SK-N-SH (cell line): ENCODE measurements around the gene DENND1A. TPM values are rescaled to one million over a fixed set of nuclear protein-coding genes. Genes with fewer than 3 reads are reported as not detected.

Source experiments
- CTCF ChIA-PET: fragments of 300-600, 350-600 bp; formaldehyde crosslinking; extraction: SDS; loops from one replicate; lab custom pipeline; 2021; lab: Yijun Ruan, JAX
- POLR2A ChIA-PET: fragments of 350-600 bp; sonication (Branson Sonifier 250); formaldehyde crosslinking; extraction: SDS; loops from one replicate; lab custom pipeline; 2020; ENCODE audit warnings: antibody characterized with exemption, inconsistent platforms; lab: Yijun Ruan, JAX
- DNase-seq: peaks from one replicate; pipeline ENCODE4 v3.0.0; 2012
- H2AFZ ChIP-seq: fragments of 200-600 bp; sonication (generic); 2 replicates; pipeline ENCODE4 v1.8.1; 2016; ENCODE audit warnings: antibody characterized with exemption, mild to moderate bottlenecking, low read depth
- H3F3A ChIP-seq: fragments of 200-600 bp; sonication (generic); replicated peaks from 2 replicates; pipeline ENCODE3; 2016; ENCODE audit warnings: antibody characterized with exemption, mild to moderate bottlenecking; ENCODE audit not compliant: insufficient read depth
- H3K27ac ChIP-seq, 2 experiments: fragments of 200-500 bp in 1 of 2; fragments of 200-600 bp in 1 of 2; sonication (Bioruptor generic) in 1 of 2; sonication (generic), shearing (Covaris generic) in 1 of 2; 2 replicates each; pipeline versions ENCODE4 v1.5.1 to v1.6.1; 2014 to 2016; ENCODE audit warnings: low read depth in 2 of 2, inconsistent platforms in 1 of 2, low read length in 1 of 2, mild to moderate bottlenecking in 1 of 2, mixed read lengths in 1 of 2
- H3K27me3 ChIP-seq: fragments of 200-600 bp; sonication (generic), shearing (Covaris generic); 2 replicates; pipeline ENCODE4 v1.6.1; 2016; ENCODE audit warnings: mixed run types; ENCODE audit not compliant: insufficient read depth
- H3K36me3 ChIP-seq, 2 experiments: fragments of 200-500 bp in 1 of 2; fragments of 200-600 bp in 1 of 2; sonication (Bioruptor generic) in 1 of 2; sonication (generic) in 1 of 2; replicated peaks in 1 of 2; 2 replicates each; pipeline versions ENCODE3 to v1.5.1; 2014 to 2016; ENCODE audit warnings: low read length in 1 of 2, mild to moderate bottlenecking in 1 of 2; ENCODE audit not compliant: insufficient read depth in 2 of 2, control insufficient read depth in 1 of 2
- H3K4me1 ChIP-seq, 2 experiments: fragments of 200-500 bp in 1 of 2; fragments of 200-600 bp in 1 of 2; sonication (Bioruptor generic) in 1 of 2; sonication (generic), shearing (Covaris generic) in 1 of 2; 2 replicates each; pipeline versions ENCODE4 v1.5.1 to v1.6.1; 2014 to 2016; ENCODE audit warnings: low read depth in 1 of 2, low read length in 1 of 2, mixed run types in 1 of 2; ENCODE audit not compliant: insufficient read depth in 2 of 2, control insufficient read depth in 1 of 2
- H3K4me2 ChIP-seq: fragments of 200-600 bp; sonication (generic), shearing (Covaris generic); 2 replicates; pipeline ENCODE4 v1.6.1; 2017; ENCODE audit warnings: mixed run types
- H3K4me3 ChIP-seq, 2 experiments: fragments of 200-500 bp in 1 of 2; fragments of 200-600 bp in 1 of 2; sonication (Bioruptor generic) in 1 of 2; sonication (generic), shearing (Covaris generic) in 1 of 2; 2 replicates each; pipeline versions ENCODE4 v1.5.1 to v1.8.1; 2014 to 2016; ENCODE audit warnings: low read depth in 2 of 2, inconsistent platforms in 1 of 2, low read length in 1 of 2, mild to moderate bottlenecking in 1 of 2, mixed read lengths in 1 of 2, moderate library complexity in 1 of 2
- H3K79me2 ChIP-seq: fragments of 200-600 bp; sonication (generic); 2 replicates; pipeline ENCODE4 v1.8.1; 2017; ENCODE audit warnings: mild to moderate bottlenecking; ENCODE audit not compliant: insufficient read depth
- H3K9ac ChIP-seq: fragments of 200-600 bp; sonication (generic); 2 replicates; pipeline ENCODE4 v1.6.1; 2017; ENCODE audit warnings: mixed run types
- H3K9me2 ChIP-seq: fragments of 200-600 bp; sonication (generic); 2 replicates; pipeline ENCODE4 v1.6.1; 2017; ENCODE audit warnings: mixed run types
- H3K9me3 ChIP-seq: fragments of 200-600 bp; sonication (generic); 2 replicates; pipeline ENCODE4 v1.6.1; 2017; ENCODE audit warnings: mixed run types, mild to moderate bottlenecking, moderate library complexity
- H4K20me1 ChIP-seq: fragments of 200-600 bp; sonication (generic); 2 replicates; pipeline ENCODE4 v1.6.1; 2017; ENCODE audit warnings: mild to moderate bottlenecking, mixed run types; ENCODE audit not compliant: insufficient read depth
- EP300 ChIP-seq, 2 experiments: IDR thresholded peaks; 2 replicates each; pipeline versions ENCODE4 v1.4.0 to v1.6.1; 2012; ENCODE audit warnings: borderline replicate concordance in 1 of 2, low read depth in 1 of 2, low read length in 1 of 2
- FOSL2 ChIP-seq: IDR thresholded peaks from 2 replicates; pipeline ENCODE4 v1.4.0; 2012; ENCODE audit warnings: low read depth, mild to moderate bottlenecking, moderate library complexity, borderline replicate concordance
- GABPA ChIP-seq: IDR thresholded peaks from 2 replicates; pipeline ENCODE4 v1.4.0; 2012; ENCODE audit warnings: low read depth, mild to moderate bottlenecking
- GATA2 ChIP-seq: sonication (generic); formaldehyde crosslinking; IDR thresholded peaks from 2 replicates; pipeline ENCODE4 v1.5.0; 2020; ENCODE audit warnings: mild to moderate bottlenecking, missing genetic modification reagents
- MEF2A ChIP-seq: IDR thresholded peaks from 2 replicates; pipeline ENCODE4 v1.4.0; 2012; ENCODE audit warnings: low read depth, borderline replicate concordance
- POLR2AphosphoS5 ChIP-seq: IDR thresholded peaks from 2 replicates; pipeline ENCODE4 v1.6.1; 2012; ENCODE audit warnings: low read depth, low read length
- RCOR1 ChIP-seq: fragments of 150-350 bp; IDR thresholded peaks from 2 replicates; pipeline ENCODE4 v1.6.1; 2017; ENCODE audit warnings: antibody characterized with exemption, low read length
- RFX5 ChIP-seq: IDR thresholded peaks from 2 replicates; pipeline ENCODE4 v1.6.1; 2012; ENCODE audit warnings: mild to moderate bottlenecking, improper control_type of control experiment, low read length
- RXRA ChIP-seq: IDR thresholded peaks from 2 replicates; pipeline ENCODE4 v1.4.0; 2012; ENCODE audit warnings: low read depth, mild to moderate bottlenecking, borderline replicate concordance
- TCF12 ChIP-seq: IDR thresholded peaks from 2 replicates; pipeline ENCODE4 v1.4.0; 2012
- TEAD4 ChIP-seq: IDR thresholded peaks from 2 replicates; pipeline ENCODE4 v1.4.0; 2012; ENCODE audit warnings: mild to moderate bottlenecking, borderline replicate concordance; ENCODE audit not compliant: insufficient read depth
- WGBS: methylation state at CpG from one replicate; pipeline ENCODE4 v1.1.6; 2017; ENCODE audit warnings: low lambda C conversion rate; 5-methylcytosine and 5-hydroxymethylcytosine counted together
- polyA plus RNA-seq, 3 experiments: library from polyadenylated mRNA; depleted of rRNA; stranded (reverse); fragments of >200 nt; gene quantifications; 2 replicates each; pipeline ENCODE4 v1.2.3, GENCODE V29; 2012
- TF ChIP-seq, protein P1 (sequence below): IDR thresholded peaks from 2 replicates; pipeline ENCODE4 v1.4.0; 2012; ENCODE audit warnings: low read depth
- TF ChIP-seq, protein P2 (sequence below): IDR thresholded peaks from 2 replicates; pipeline ENCODE4; 2012
- TF ChIP-seq, protein P3 (sequence below): fragments of 150-350 bp; IDR thresholded peaks from 2 replicates; pipeline ENCODE4 v1.6.1; 2017; ENCODE audit warnings: antibody characterized with exemption, low read length, low read depth, borderline replicate concordance
- TF ChIP-seq, protein P4 (sequence below): fragments of 200-600 bp; sonication (generic); IDR thresholded peaks from 2 replicates; pipeline ENCODE4 v1.6.1; 2017; ENCODE audit warnings: antibody characterized with exemption, mild to moderate bottlenecking, moderate library complexity
- TF ChIP-seq, protein P5 (sequence below): IDR thresholded peaks from 2 replicates; pipeline ENCODE4 v1.4.0; 2012; ENCODE audit warnings: low read depth, borderline replicate concordance
- TF ChIP-seq, protein P6 (sequence below): IDR thresholded peaks from 2 replicates; pipeline ENCODE4 v1.6.1; 2012; ENCODE audit warnings: mild to moderate bottlenecking, low read depth, low read length, moderate library complexity

DENND1A gene
- polyA plus RNA-seq, 1 of the 3 experiments (the other 2 are of a cell fraction) = 25.4 TPM

DNA sequence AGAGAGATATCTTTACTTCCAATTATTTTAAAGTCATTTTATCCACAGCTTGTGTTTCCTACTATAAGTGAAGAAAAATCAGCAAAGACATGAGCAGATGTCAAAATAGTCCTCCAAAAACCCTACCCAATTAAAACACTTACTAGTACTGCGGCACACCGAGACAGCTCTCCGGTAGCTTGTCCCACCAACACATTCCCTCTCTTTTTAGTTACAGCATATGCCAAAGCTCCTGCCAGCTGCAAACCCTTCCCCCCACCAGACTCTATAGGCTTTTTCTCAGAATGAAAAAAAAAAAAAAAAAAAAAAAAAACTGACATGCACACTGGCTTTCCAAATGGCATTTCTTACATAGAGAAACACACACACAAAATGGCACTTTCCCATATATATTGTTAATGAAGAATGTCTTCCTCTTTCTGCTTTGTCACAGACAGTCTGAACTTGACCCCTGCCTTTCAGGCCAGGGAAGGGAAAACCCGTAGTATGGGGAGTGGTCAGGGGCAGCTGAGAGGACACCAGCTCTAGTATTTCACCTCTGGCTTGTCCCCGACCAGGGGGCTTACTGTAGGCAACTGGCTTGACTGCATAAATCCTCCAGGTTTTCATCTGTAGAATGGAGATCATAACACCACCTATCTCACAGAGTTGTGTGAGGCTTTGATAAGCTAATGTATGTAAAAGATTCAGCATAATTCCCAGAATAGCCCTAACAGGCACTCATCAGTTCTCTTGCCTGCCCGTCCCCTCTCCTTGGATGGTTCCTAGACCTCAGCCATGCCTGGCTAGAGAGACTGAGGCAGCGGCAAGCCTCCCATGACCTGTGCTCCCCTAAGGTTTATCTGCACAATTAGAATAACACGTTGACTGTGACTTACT, 340.3 kb downstream of the DENND1A start:
- H3K27me3 ChIP-seq = no peaks in the 10 kb centered on the region
- no peaks in the 10 kb centered on the region for H3K79me2 ChIP-seq
- 90% methylated on average over 8 of the region's 8 CpGs for WGBS
- no peaks in the 10 kb centered on the region for H4K20me1 ChIP-seq
- no peak for DNase-seq
- H3K4me1 ChIP-seq = no peaks in the 10 kb centered on the region; a peak in 1 of 4 replicates
- H3K4me2 ChIP-seq = no peak overlapping the region
- H2AFZ ChIP-seq = no peak overlapping the region
- no peak overlapping the region for H3K4me3 ChIP-seq
- no peaks in the 10 kb centered on the region for H3K9me2 ChIP-seq
- H3F3A ChIP-seq = no peaks in the 10 kb centered on the region
- TF ChIP-seq, protein P1, sequence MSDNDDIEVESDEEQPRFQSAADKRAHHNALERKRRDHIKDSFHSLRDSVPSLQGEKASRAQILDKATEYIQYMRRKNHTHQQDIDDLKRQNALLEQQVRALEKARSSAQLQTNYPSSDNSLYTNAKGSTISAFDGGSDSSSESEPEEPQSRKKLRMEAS = no peak
- TF ChIP-seq FOSL2 (no peak), TCF12 (no peak), RXRA (no peak), RFX5 (no peak), GABPA (no peak), MEF2A (no peak), EP300 (IDR thresholded peaks at IDR 0.05; ENCODE audit: borderline replicate concordance in 1 of 2, low read depth in 1 of 2, low read length in 1 of 2) (no peak), GATA2 (CRISPR knock-in tag) (no peak), POLR2AphosphoS5 (no peak), TEAD4 (no peak), RCOR1 (no peak)
- TF ChIP-seq, protein P2, sequence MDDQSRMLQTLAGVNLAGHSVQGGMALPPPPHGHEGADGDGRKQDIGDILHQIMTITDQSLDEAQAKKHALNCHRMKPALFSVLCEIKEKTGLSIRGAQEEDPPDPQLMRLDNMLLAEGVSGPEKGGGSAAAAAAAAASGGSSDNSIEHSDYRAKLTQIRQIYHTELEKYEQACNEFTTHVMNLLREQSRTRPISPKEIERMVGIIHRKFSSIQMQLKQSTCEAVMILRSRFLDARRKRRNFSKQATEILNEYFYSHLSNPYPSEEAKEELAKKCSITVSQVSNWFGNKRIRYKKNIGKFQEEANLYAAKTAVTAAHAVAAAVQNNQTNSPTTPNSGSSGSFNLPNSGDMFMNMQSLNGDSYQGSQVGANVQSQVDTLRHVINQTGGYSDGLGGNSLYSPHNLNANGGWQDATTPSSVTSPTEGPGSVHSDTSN = no peak
- TF ChIP-seq, protein P3, sequence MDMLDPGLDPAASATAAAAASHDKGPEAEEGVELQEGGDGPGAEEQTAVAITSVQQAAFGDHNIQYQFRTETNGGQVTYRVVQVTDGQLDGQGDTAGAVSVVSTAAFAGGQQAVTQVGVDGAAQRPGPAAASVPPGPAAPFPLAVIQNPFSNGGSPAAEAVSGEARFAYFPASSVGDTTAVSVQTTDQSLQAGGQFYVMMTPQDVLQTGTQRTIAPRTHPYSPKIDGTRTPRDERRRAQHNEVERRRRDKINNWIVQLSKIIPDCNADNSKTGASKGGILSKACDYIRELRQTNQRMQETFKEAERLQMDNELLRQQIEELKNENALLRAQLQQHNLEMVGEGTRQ = no peak
- TF ChIP-seq, protein P4, sequence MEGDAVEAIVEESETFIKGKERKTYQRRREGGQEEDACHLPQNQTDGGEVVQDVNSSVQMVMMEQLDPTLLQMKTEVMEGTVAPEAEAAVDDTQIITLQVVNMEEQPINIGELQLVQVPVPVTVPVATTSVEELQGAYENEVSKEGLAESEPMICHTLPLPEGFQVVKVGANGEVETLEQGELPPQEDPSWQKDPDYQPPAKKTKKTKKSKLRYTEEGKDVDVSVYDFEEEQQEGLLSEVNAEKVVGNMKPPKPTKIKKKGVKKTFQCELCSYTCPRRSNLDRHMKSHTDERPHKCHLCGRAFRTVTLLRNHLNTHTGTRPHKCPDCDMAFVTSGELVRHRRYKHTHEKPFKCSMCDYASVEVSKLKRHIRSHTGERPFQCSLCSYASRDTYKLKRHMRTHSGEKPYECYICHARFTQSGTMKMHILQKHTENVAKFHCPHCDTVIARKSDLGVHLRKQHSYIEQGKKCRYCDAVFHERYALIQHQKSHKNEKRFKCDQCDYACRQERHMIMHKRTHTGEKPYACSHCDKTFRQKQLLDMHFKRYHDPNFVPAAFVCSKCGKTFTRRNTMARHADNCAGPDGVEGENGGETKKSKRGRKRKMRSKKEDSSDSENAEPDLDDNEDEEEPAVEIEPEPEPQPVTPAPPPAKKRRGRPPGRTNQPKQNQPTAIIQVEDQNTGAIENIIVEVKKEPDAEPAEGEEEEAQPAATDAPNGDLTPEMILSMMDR = no peak
- TF ChIP-seq, protein P5, sequence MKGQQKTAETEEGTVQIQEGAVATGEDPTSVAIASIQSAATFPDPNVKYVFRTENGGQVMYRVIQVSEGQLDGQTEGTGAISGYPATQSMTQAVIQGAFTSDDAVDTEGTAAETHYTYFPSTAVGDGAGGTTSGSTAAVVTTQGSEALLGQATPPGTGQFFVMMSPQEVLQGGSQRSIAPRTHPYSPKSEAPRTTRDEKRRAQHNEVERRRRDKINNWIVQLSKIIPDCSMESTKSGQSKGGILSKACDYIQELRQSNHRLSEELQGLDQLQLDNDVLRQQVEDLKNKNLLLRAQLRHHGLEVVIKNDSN = no peak
- TF ChIP-seq, protein P6, sequence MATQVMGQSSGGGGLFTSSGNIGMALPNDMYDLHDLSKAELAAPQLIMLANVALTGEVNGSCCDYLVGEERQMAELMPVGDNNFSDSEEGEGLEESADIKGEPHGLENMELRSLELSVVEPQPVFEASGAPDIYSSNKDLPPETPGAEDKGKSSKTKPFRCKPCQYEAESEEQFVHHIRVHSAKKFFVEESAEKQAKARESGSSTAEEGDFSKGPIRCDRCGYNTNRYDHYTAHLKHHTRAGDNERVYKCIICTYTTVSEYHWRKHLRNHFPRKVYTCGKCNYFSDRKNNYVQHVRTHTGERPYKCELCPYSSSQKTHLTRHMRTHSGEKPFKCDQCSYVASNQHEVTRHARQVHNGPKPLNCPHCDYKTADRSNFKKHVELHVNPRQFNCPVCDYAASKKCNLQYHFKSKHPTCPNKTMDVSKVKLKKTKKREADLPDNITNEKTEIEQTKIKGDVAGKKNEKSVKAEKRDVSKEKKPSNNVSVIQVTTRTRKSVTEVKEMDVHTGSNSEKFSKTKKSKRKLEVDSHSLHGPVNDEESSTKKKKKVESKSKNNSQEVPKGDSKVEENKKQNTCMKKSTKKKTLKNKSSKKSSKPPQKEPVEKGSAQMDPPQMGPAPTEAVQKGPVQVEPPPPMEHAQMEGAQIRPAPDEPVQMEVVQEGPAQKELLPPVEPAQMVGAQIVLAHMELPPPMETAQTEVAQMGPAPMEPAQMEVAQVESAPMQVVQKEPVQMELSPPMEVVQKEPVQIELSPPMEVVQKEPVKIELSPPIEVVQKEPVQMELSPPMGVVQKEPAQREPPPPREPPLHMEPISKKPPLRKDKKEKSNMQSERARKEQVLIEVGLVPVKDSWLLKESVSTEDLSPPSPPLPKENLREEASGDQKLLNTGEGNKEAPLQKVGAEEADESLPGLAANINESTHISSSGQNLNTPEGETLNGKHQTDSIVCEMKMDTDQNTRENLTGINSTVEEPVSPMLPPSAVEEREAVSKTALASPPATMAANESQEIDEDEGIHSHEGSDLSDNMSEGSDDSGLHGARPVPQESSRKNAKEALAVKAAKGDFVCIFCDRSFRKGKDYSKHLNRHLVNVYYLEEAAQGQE = no peak
- peaks cover 0 to 5% of the 10 kb centered on the region in 2 experiments for H3K36me3 ChIP-seq
- H3K27ac ChIP-seq = no peak overlapping the region
- ChIA-PET POLR2A (interaction anchor here (0.6 kb wide), 1 partner anchor 31 kb away, joined by 3 read pairs; no protein-coding TSS in a partner anchor), CTCF (interaction anchor here (0.6 kb wide), 1 partner anchor 66 kb away, joined by 3 read pairs; no protein-coding TSS in a partner anchor)
- H3K9me3 ChIP-seq = no peaks in the 10 kb centered on the region
- H3K9ac ChIP-seq = no peak overlapping the region
